ENCODE results near the gene TNFRSF14. TPM values are rescaled to one million over a fixed set of nuclear protein-coding genes. Genes with fewer than 3 reads are reported as not detected.

Gene TNFRSF14
- total RNA-seq, 1 donor from 2014 or later: 11.1 TPM

- TF ChIP-seq CTCF (IDR thresholded peaks at IDR 0.05; ENCODE audit: insufficient read depth, low read length, severe bottlenecking): no peak
- peaks cover 4% of the 10 kb centered on the region for H3K36me3 ChIP-seq (ENCODE audit: control insufficient read depth, insufficient read depth, low read length)
- H3K4me3 ChIP-seq (ENCODE audit: low read depth, low read length): no peak overlapping the region
- no peaks in the 10 kb centered on the region for H3K27me3 ChIP-seq (ENCODE audit: control insufficient read depth, insufficient read depth, low read length)
- FAIRE-seq: no peak
- DNase-seq (ENCODE audit: low read depth): no peak
Measured at GRCh38 chr1:2588661-2589430, 32.7 kb downstream of the TNFRSF14 start.

GRCh38 chr1:2589431-2590232 lies 33.5 kb downstream of the TNFRSF14 start:
- no peak for DNase-seq (ENCODE audit: low read depth)
- H3K27me3 ChIP-seq (ENCODE audit: control insufficient read depth, insufficient read depth, low read length): no peaks in the 10 kb centered on the region
- no peak overlapping the region for H3K4me3 ChIP-seq (ENCODE audit: low read depth, low read length)
- H3K36me3 ChIP-seq (ENCODE audit: control insufficient read depth, insufficient read depth, low read length): peaks cover 4% of the 10 kb centered on the region
- no peak for TF ChIP-seq CTCF (IDR thresholded peaks at IDR 0.05; ENCODE audit: insufficient read depth, low read length, severe bottlenecking)
- no peak for FAIRE-seq

- no peak overlapping the region for H3K4me3 ChIP-seq (ENCODE audit: low read depth, low read length)
- no peaks in the 10 kb centered on the region for H3K27me3 ChIP-seq (ENCODE audit: control insufficient read depth, insufficient read depth, low read length)
- TF ChIP-seq CTCF (IDR thresholded peaks at IDR 0.05; ENCODE audit: insufficient read depth, low read length, severe bottlenecking): no peak
- H3K36me3 ChIP-seq (ENCODE audit: control insufficient read depth, insufficient read depth, low read length): peaks cover 4% of the 10 kb centered on the region
- no peak for FAIRE-seq
- DNase-seq (ENCODE audit: low read depth): no peak
Measured at GRCh38 chr1:2590233-2591141, 34.3 kb downstream of the TNFRSF14 start.

- no peak overlapping the region for H3K4me3 ChIP-seq (ENCODE audit: low read depth, low read length)
- H3K36me3 ChIP-seq (ENCODE audit: control insufficient read depth, insufficient read depth, low read length): peaks cover 4% of the 10 kb centered on the region
- FAIRE-seq (no peak), DNase-seq (ENCODE audit: low read depth) (no peak)
- no peaks in the 10 kb centered on the region for H3K27me3 ChIP-seq (ENCODE audit: control insufficient read depth, insufficient read depth, low read length)
- TF ChIP-seq CTCF (IDR thresholded peaks at IDR 0.05; ENCODE audit: insufficient read depth, low read length, severe bottlenecking): no peak
Measured at GRCh38 chr1:2591233-2591580, 35.0 kb downstream of the TNFRSF14 start.

GRCh38 chr1:2591581-2592261 lies 35.5 kb downstream of the TNFRSF14 start:
- Histone ChIP-seq H3K27me3 (ENCODE audit: control insufficient read depth, insufficient read depth, low read length) (no peaks in the 10 kb centered on the region), H3K4me3 (ENCODE audit: low read depth, low read length) (no peak overlapping the region), H3K36me3 (ENCODE audit: control insufficient read depth, insufficient read depth, low read length) (peaks cover 4% of the 10 kb centered on the region)
- TF ChIP-seq CTCF (IDR thresholded peaks at IDR 0.05; ENCODE audit: insufficient read depth, low read length, severe bottlenecking): no peak
- DNase-seq (ENCODE audit: low read depth) (no peak), FAIRE-seq (no peak)

Data from bronchial epithelial cell (primary cell).